Stomach (tissue), 4 donors: Measurements from ENCODE around the gene IRAG1.
A peak's percentile ranks its signal among the peaks of the same experiment; 100 is the strongest.

Experiments
- CTCF ChIP-seq, 7 experiments: fragments of 450-650 bp in 4 of 7; fragments of 200-600 bp in 3 of 7; sonication (generic) in 3 of 7; IDR thresholded peaks; one replicate each; pipeline ENCODE4 v1.5.1; 2016 to 2019; ENCODE audit warnings: antibody characterized with exemption in 7 of 7, control low read depth in 2 of 7, mild to moderate bottlenecking in 1 of 7
- POLR2A ChIP-seq, 4 donors: fragments of 450-650 bp; IDR thresholded peaks; one replicate each; pipeline ENCODE4 v1.6.1; 2016; ENCODE audit warnings: antibody characterized with exemption in 4 of 4, control low read depth in 2 of 4, mild to moderate bottlenecking in 1 of 4, moderate library complexity in 1 of 4
- POLR2AphosphoS5 ChIP-seq, 3 donors: sonication (generic); formaldehyde crosslinking; IDR thresholded peaks; one replicate each; pipeline ENCODE4 v1.6.1; 2016; ENCODE audit warnings: antibody characterized with exemption in 3 of 3

- TF ChIP-seq CTCF (IDR thresholded peaks at IDR 0.05) (no peak), POLR2A (IDR thresholded peaks at IDR 0.05) (no peak), POLR2AphosphoS5 (IDR thresholded peaks at IDR 0.05) (peak in 1 of 3 donors; percentile 33)
Observed at GRCh38 chr11:10727146-10727851, 33.7 kb upstream of the IRAG1 start.
